B cell (primary cell): ENCODE measurements around the gene XDH. TPM values are rescaled to one million over a fixed set of nuclear protein-coding genes. Genes with fewer than 3 reads are reported as not detected.

Experiments
- ATAC-seq: fragments of 200-7000 bp; cut with Tn5 transposase; one replicate; pipeline ENCODE4 v1.10.0; 2021; ENCODE audit warnings: low read depth, mild to moderate bottlenecking, moderate number of reproducible peaks, moderate library complexity
- CTCF ChIA-PET: fragments of 350-600 bp; sonication (Branson Sonifier 250); formaldehyde crosslinking; loops from one replicate; lab custom pipeline; 2021; ENCODE audit warnings: antibody characterized with exemption, inconsistent platforms; lab: Charles Lee
- POLR2A ChIA-PET: fragments of 350-600 bp; sonication (Branson Sonifier 250); formaldehyde crosslinking; loops from one replicate; lab custom pipeline; 2021; ENCODE audit warnings: antibody characterized with exemption; lab: Charles Lee
- DNase-seq: peaks from one replicate; pipeline ENCODE4 v3.0.0; 2013
- H2AFZ ChIP-seq: 2 replicates; pipeline ENCODE4 v1.6.1; 2012; ENCODE audit warnings: mild to moderate bottlenecking, low read depth, low read length; ENCODE audit not compliant: insufficient read depth, poor library complexity, severe bottlenecking
- H3K27ac ChIP-seq, 2 donors: 1 replicate in 1 of 2; 2 replicates in 1 of 2; pipeline ENCODE4 v1.5.1; 2012 to 2013; ENCODE audit warnings: low read length in 2 of 2, mild to moderate bottlenecking in 2 of 2, moderate library complexity in 1 of 2
- H3K27me3 ChIP-seq, 4 experiments: fragments of 200-600 bp in 1 of 4; sonication (generic) in 1 of 4; replicated peaks in 1 of 4; 1 replicate in 2 of 4; 2 replicates in 2 of 4; pipeline versions ENCODE4 v1.6.1 to v1.7.0; 2013 to 2016; ENCODE audit warnings: low read length in 3 of 4, mild to moderate bottlenecking in 2 of 4, mixed read lengths in 1 of 4, moderate library complexity in 1 of 4; ENCODE audit not compliant: insufficient read depth in 4 of 4, control insufficient read depth in 3 of 4; ENCODE audit errors: control extremely low read depth in 1 of 4
- H3K36me3 ChIP-seq, 2 experiments: replicated peaks in 1 of 2; 1 replicate in 1 of 2; 2 replicates in 1 of 2; pipeline versions ENCODE4 v1.6.1 to v1.7.1; 2013; ENCODE audit warnings: low read length in 1 of 2; ENCODE audit not compliant: insufficient read depth in 2 of 2, control insufficient read depth in 1 of 2; ENCODE audit errors: control extremely low read depth in 1 of 2, extremely low read depth in 1 of 2
- H3K4me1 ChIP-seq, 2 donors: fragments of 200-600 bp in 1 of 2; sonication (generic) in 1 of 2; 1 replicate in 1 of 2; 2 replicates in 1 of 2; pipeline versions ENCODE4 v1.5.1 to v1.6.1; 2013 to 2017; ENCODE audit warnings: low read length in 2 of 2; ENCODE audit not compliant: control insufficient read depth in 2 of 2, insufficient read depth in 2 of 2
- H3K4me2 ChIP-seq: replicated peaks from 2 replicates; pipeline ENCODE3; 2012; ENCODE audit warnings: mild to moderate bottlenecking, low read depth, low read length; ENCODE audit not compliant: poor library complexity, severe bottlenecking
- H3K4me3 ChIP-seq, 5 experiments: fragments of 200-600 bp in 1 of 5; sonication (generic) in 1 of 5; 1 replicate in 3 of 5; 2 replicates in 2 of 5; pipeline versions ENCODE4 v1.5.1 to v1.7.0; 2011 to 2016; ENCODE audit warnings: low read length in 4 of 5, mild to moderate bottlenecking in 4 of 5, low read depth in 2 of 5, control low read depth in 1 of 5, moderate library complexity in 1 of 5; ENCODE audit not compliant: insufficient read depth in 1 of 5; ENCODE audit errors: control extremely low read depth in 1 of 5, extremely low read depth in 1 of 5
- H3K79me2 ChIP-seq: fragments of 200-600 bp; sonication (generic); one replicate; pipeline ENCODE4 v1.6.0; 2016; ENCODE audit warnings: low read length; ENCODE audit not compliant: control insufficient read depth, insufficient read depth
- H3K9ac ChIP-seq: fragments of 200-600 bp; sonication (generic); 2 replicates; pipeline ENCODE4 v1.6.1; 2017; ENCODE audit warnings: mild to moderate bottlenecking, low read length, moderate library complexity
- H3K9me3 ChIP-seq, 3 donors: one replicate each; pipeline versions ENCODE4 v1.6.1 to v1.7.1; 2013; ENCODE audit warnings: low read length in 2 of 3; ENCODE audit not compliant: control insufficient read depth in 2 of 3, insufficient read depth in 1 of 3; ENCODE audit errors: control extremely low read depth in 1 of 3
- H4K20me1 ChIP-seq: 2 replicates; pipeline ENCODE4 v1.6.0; 2012; ENCODE audit warnings: mild to moderate bottlenecking, low read length; ENCODE audit not compliant: insufficient read depth, control insufficient read depth, poor library complexity, severe bottlenecking
- H3K27ac Mint-ChIP-seq: one replicate; pipeline ENCODE4 v1.8.0; 2021; ENCODE audit warnings: mixed read lengths
- H3K27me3 Mint-ChIP-seq: one replicate; pipeline ENCODE4 v1.8.0; 2021; ENCODE audit warnings: mixed read lengths
- H3K4me1 Mint-ChIP-seq: one replicate; pipeline ENCODE4 v1.8.0; 2021; ENCODE audit warnings: mixed read lengths
- H3K4me3 Mint-ChIP-seq: one replicate; pipeline ENCODE4 v1.8.0; 2021; ENCODE audit warnings: mixed read lengths
- H3K9me3 Mint-ChIP-seq: one replicate; pipeline ENCODE4 v1.8.0; 2022; ENCODE audit warnings: mixed read lengths; ENCODE audit not compliant: insufficient read depth
- CTCF ChIP-seq: fragments of 200-600 bp; IDR thresholded peaks from one replicate; pipeline ENCODE4 v1.8.0; 2022; ENCODE audit warnings: antibody characterized with exemption, mild to moderate bottlenecking
- EZH2 ChIP-seq: IDR thresholded peaks from 2 replicates; pipeline ENCODE4 v1.6.1; 2012; ENCODE audit warnings: borderline replicate concordance, low read depth, mild to moderate bottlenecking, moderate library complexity, low read length; ENCODE audit not compliant: insufficient read depth, poor library complexity, severe bottlenecking
- WGBS: methylation state at CpG from one replicate; pipeline ENCODE4 v1.1.5; 2013; ENCODE audit warnings: missing lambda C conversion rate; ENCODE audit not compliant: insufficient coverage; 5-methylcytosine and 5-hydroxymethylcytosine counted together
- intact Hi-C: fragments of 100-400 bp; cut with micrococcal nuclease; formaldehyde crosslinking; loops from one replicate; pipeline ENCODE4 v1.10.0; 2022
- polyA plus RNA-seq: library from polyadenylated mRNA; depleted of rRNA; stranded (reverse); fragments of >200 nt; gene quantifications from 2 replicates; pipeline ENCODE4 v1.2.3, GENCODE V29; 2012
- total RNA-seq, 2 donors: library from RNA; stranded (reverse); fragments of 120-200 nt in 1 of 2; gene quantifications; 1 replicate in 1 of 2; 2 replicates in 1 of 2; pipeline versions ENCODE4 v1.2.3 to v1.2.4, GENCODE V29; 2013 to 2022

The XDH gene
- total and polyA plus RNA-seq, 2 donors (not counting 1 experiment from before 2014, with no cell fraction given) = not detected

GRCh38 chr2:31297751-31298150 is 116.8 kb downstream of the XDH start:
- no peak overlapping the region for H3K4me3 Mint-ChIP-seq
- no peak for TF ChIP-seq CTCF
- no peak for TF ChIP-seq EZH2
- H3K4me2 ChIP-seq = no peak overlapping the region
- no peaks in the 10 kb centered on the region for H3K27me3 ChIP-seq
- H3K79me2 ChIP-seq = no peaks in the 10 kb centered on the region
- ChIA-PET POLR2A (no interaction called here), CTCF (interaction anchor here (0.7 to 1.9 kb wide), 4 partner anchors 64 to 582 kb away, joined by 3 to 5 read pairs (median 4); partner anchors contain the start of gene EHD3)
- DNase-seq (peak; percentile 50), ATAC-seq (peak; percentile 73)
- H3K27ac Mint-ChIP-seq = peak overlapping the region; percentile 21
- H3K36me3 ChIP-seq = no peaks in the 10 kb centered on the region
- no peak overlapping the region for H3K27ac ChIP-seq
- WGBS = 9% methylated on average over 1 of the region's 1 CpG
- no peaks in the 10 kb centered on the region for H3K9me3 ChIP-seq
- no peaks in the 10 kb centered on the region for H4K20me1 ChIP-seq
- peak overlapping the region; percentile 48 for H2AFZ ChIP-seq
- no peaks in the 10 kb centered on the region for H3K27me3 Mint-ChIP-seq
- peaks cover 7 to 12% of the 10 kb centered on the region in 2 donors for H3K4me1 ChIP-seq
- H3K4me1 Mint-ChIP-seq = peaks cover 7% of the 10 kb centered on the region
- intact Hi-C loops = no loop called here
- no peak overlapping the region for H3K4me3 ChIP-seq
- H3K9ac ChIP-seq = no peak overlapping the region
- no peaks in the 10 kb centered on the region for H3K9me3 Mint-ChIP-seq

GRCh38 chr2:31296641-31297287 is 117.8 kb downstream of the XDH start:
- no peak overlapping the region for H3K27ac Mint-ChIP-seq
- no peak for TF ChIP-seq CTCF
- TF ChIP-seq EZH2 = no peak
- WGBS = 89% methylated on average over 3 of the region's 8 CpGs

More at GRCh38 chr2:31296641-31297287, 117.8 kb downstream of the XDH start:
- H3K9me3 ChIP-seq = no peaks in the 10 kb centered on the region
- no peak overlapping the region for H3K27ac ChIP-seq
- Mint-ChIP-seq H3K4me3 (no peak overlapping the region), H3K4me1 (peaks cover 7% of the 10 kb centered on the region), H3K27me3 (no peaks in the 10 kb centered on the region), H3K9me3 (no peaks in the 10 kb centered on the region)
- ChIA-PET CTCF (interaction anchor here (1.2 to 1.9 kb wide), 4 partner anchors 36 to 585 kb away, joined by 3 to 5 read pairs (median 5); no protein-coding TSS in a partner anchor), POLR2A (no interaction called here)
- no peaks in the 10 kb centered on the region for H4K20me1 ChIP-seq
- no peaks in the 10 kb centered on the region for H3K27me3 ChIP-seq
- H3K4me3 ChIP-seq = no peak overlapping the region
- ATAC-seq = no peak
- DNase-seq = no peak
- H3K36me3 ChIP-seq = no peaks in the 10 kb centered on the region
- peaks cover 7 to 12% of the 10 kb centered on the region in 2 donors for H3K4me1 ChIP-seq
- no peak overlapping the region for H2AFZ ChIP-seq
- intact Hi-C loops = no loop called here
- H3K9ac ChIP-seq = no peak overlapping the region
- H3K4me2 ChIP-seq = no peak overlapping the region
- no peaks in the 10 kb centered on the region for H3K79me2 ChIP-seq
